C4-2B (cell line): ENCODE results near the gene ARF1.

Experiments used
- CTCF ChIP-seq: fragments of 450-650 bp; conservative IDR thresholded peaks from 2 replicates; pipeline ENCODE4 v1.5.1; 2017; ENCODE audit warnings: mild to moderate bottlenecking
- ZFX ChIP-seq: fragments of 450-650 bp; IDR thresholded peaks from 2 replicates; pipeline ENCODE4 v1.6.1; 2017

- TF ChIP-seq CTCF (no peak), ZFX (no peak)
These were observed 21.9 kb upstream of the ARF1 start for GRCh38 chr1:228060458-228061190.
